Thyroid gland (tissue), 4 donors: ENCODE data around the gene CALM1.

Experiments
- POLR2A ChIP-seq, 2 donors: fragments of 450-650 bp; IDR thresholded peaks; one replicate each; pipeline ENCODE4 v1.6.1; 2017; ENCODE audit warnings: antibody characterized with exemption in 2 of 2, mild to moderate bottlenecking in 2 of 2, moderate library complexity in 1 of 2
- TF ChIP-seq, protein P1 (sequence below), 6 experiments: fragments of 200-600 bp in 3 of 6; fragments of 450-650 bp in 3 of 6; sonication (generic) in 3 of 6; IDR thresholded peaks; one replicate each; pipeline ENCODE4 v1.5.1; 2016 to 2019; ENCODE audit warnings: antibody characterized with exemption in 6 of 6, mild to moderate bottlenecking in 2 of 6, inconsistent platforms in 1 of 6, moderate library complexity in 1 of 6

DNA sequence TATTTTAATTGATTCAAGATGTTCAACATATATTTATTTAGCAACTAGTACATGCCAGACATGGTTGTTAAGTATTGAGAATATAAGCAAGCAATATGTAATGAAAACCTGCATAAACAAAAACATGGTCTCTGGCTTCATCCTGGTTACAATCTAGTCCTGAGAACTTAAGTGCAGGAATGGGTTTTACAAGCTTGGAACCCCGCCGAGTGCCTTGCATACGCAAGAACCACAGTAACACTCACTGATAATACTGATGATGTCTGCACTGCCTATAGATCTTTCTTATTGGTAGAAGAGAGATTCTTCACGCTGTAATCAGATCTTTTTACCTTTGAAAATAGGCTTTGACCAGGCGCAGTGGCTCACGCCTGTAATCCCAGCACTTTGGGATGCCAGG, 22.9 kb upstream of the CALM1 start:
- TF ChIP-seq, protein P1, sequence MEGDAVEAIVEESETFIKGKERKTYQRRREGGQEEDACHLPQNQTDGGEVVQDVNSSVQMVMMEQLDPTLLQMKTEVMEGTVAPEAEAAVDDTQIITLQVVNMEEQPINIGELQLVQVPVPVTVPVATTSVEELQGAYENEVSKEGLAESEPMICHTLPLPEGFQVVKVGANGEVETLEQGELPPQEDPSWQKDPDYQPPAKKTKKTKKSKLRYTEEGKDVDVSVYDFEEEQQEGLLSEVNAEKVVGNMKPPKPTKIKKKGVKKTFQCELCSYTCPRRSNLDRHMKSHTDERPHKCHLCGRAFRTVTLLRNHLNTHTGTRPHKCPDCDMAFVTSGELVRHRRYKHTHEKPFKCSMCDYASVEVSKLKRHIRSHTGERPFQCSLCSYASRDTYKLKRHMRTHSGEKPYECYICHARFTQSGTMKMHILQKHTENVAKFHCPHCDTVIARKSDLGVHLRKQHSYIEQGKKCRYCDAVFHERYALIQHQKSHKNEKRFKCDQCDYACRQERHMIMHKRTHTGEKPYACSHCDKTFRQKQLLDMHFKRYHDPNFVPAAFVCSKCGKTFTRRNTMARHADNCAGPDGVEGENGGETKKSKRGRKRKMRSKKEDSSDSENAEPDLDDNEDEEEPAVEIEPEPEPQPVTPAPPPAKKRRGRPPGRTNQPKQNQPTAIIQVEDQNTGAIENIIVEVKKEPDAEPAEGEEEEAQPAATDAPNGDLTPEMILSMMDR (IDR thresholded peaks at IDR 0.05): no peak
- no peak for TF ChIP-seq POLR2A (IDR thresholded peaks at IDR 0.05)
